Cortex of kidney (tissue), 1 donor: ENCODE data around the gene GBE1.
"Not testable (repeated sequence)": the region's sequence is repeated elsewhere in the genome, so short reads cannot be mapped to it uniquely, and the experiment has no call there.

ENCODE experiments used
- DNase-seq: peaks from one replicate; lab custom pipeline; 2025; lab: John Stamatoyannopoulos, UW

The GBE1 gene

GRCh38 chr3:81760924-81761903, at the start of gene GBE1:
GBE1 (minus strand) TSS chr3:81761645; CDS start chr3:81761517, 128 bp downstream.
- DNase-seq: no peak

DNA sequence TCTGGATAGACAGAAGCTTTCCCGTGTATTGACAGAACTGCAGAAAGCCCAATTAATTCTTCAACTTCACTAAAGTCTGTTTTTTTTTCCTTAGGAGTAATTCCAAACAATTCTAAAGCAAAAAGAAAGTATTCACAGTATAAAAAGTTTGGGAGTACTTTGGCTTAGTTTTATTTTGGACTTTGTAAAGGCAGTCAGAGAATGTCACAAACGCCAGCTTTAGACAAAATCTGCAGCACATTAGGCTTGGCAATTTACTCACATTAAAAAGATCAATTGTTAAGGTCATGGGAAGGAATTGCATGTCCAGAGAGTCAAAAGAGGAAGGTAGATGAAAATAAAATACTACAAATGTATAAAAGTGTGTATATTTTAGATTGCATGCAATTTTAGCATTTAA, 47.5 kb upstream of the GBE1 start:
- DNase-seq: no peak

DNA sequence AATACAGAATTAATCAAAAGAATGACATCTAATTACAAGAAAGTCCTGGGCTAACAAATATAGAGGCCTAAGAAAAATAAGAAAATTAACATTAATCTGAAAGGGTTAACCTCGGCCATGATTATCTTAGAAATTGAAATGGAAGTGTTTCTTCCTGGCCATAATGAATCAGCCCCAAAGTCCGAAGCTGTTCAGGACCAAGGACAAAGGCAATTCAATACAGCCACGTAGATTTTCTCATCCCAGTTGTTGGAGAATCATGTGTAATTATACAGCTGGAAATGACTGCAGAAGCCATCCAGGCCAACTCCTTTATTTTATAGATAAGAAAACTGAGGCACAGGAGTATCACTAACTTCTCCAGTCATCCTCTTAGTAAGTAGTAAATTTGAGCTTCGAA, 38.0 kb upstream of the GBE1 start:
- no peak for DNase-seq

DNA sequence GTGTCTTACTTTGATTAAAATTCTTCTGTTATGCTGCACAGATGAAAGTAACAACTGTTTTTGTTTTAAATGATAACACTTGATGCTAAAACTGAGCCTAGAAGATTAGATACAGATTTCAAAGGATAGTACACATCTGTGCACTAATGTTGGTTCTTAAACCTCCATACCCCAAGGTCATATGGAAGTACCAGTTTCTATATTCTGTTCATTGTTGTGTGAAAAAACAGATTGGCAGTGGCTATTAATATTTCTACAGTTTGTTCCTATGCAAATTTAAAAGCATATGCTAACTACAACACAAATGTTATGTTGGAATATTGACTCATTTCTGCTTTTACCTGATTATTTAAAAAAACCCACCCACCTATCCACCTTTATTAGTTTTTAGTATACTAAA, 32.0 kb upstream of the GBE1 start:
- no peak for DNase-seq

DNA sequence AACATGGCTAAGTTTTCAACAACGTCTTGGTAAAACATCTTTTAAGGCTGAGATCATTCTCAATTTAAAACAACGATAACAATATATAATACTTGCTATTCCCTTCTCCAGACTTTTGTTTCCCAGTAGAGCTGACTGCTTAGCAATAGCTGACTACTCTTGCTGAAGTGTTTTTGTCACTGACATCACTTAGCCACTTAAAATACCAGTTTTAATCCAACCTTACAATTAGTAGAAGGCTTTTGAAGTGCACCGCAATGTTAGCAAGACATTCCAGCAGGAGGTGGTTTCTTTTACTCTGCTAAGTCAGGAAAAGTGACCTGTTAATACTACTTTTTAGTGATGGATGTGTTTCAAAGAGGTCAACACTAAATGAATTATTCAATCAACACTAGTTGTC, 28.7 kb upstream of the GBE1 start:
- DNase-seq: no peak

GRCh38 chr3:81789691-81790090, 28.2 kb upstream of the GBE1 start:
- DNase-seq: no peak

DNA sequence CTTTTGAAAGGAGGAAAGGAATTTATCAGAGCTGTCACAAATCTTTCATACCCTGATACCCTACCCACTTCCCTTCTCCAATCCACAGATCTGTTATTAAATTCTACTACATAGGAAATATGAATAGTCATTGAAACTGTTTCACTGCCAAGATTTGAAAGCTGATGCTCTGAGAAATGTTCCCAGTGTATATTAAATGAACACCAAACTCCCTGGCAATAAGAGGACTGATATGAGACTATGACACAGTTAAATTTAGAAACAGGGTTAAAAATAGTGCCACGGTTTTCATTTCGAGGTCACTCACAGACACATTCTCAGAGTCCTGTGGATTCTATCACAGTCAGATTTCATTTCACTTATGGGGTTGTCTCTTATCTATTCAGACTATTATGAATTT, 27.2 kb upstream of the GBE1 start:
- DNase-seq: no peak

GRCh38 chr3:81788044-81788443, 26.6 kb upstream of the GBE1 start:
- DNase-seq: no peak

- DNase-seq: no peak
Measured at GRCh38 chr3:81782585-81782984, 21.1 kb upstream of the GBE1 start.

- no peak for DNase-seq
Measured at GRCh38 chr3:81778678-81779182, 17.3 kb upstream of the GBE1 start.

DNA sequence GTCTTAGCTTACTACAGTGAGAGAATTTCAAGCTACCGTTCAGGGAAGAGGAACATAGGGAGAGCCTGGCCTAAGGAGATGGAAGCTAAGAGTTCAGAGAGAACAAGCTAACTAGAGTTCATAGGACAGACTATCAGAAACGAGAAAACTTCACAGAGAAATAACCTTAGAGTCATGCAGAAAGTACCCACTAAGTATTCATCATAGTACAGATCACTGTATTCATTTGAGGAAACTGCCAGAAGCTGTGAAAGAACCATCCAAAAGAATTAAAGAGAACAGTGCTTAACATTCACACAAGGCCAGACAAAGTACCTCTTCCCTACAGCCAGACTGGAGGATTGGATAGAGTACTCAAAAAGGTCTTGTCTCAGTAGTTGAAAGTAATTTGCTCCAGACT, 15.2 kb upstream of the GBE1 start:
- DNase-seq: no peak

- DNase-seq: no peak
Measured at GRCh38 chr3:81770710-81771109, 9.3 kb upstream of the GBE1 start.

GRCh38 chr3:81769299-81769698, 7.9 kb upstream of the GBE1 start:
- no peak for DNase-seq

GRCh38 chr3:81767250-81767859, 5.9 kb upstream of the GBE1 start:
- not testable (repeated sequence) for DNase-seq

GRCh38 chr3:81765400-81765799, 4.0 kb upstream of the GBE1 start:
- DNase-seq: no peak

DNA sequence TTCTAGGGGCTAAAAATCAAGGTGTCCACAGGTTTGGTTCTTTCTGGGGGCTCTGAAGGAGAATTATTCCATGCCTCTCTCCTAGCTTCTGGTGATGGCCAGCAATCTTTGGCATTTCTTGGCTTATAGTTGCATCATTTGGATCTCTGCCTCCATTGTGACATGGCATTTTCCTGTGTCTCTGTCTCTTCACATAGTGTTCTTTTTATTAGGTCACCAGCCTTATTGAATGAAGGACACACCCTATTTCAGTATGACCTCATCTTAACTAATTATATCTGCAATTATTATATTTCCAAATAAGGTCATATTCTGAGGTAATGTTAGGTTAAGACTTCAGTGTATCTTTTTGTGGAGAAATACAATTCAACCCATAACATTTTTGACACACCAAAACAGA, 3.2 kb upstream of the GBE1 start:
- DNase-seq: no peak

DNA sequence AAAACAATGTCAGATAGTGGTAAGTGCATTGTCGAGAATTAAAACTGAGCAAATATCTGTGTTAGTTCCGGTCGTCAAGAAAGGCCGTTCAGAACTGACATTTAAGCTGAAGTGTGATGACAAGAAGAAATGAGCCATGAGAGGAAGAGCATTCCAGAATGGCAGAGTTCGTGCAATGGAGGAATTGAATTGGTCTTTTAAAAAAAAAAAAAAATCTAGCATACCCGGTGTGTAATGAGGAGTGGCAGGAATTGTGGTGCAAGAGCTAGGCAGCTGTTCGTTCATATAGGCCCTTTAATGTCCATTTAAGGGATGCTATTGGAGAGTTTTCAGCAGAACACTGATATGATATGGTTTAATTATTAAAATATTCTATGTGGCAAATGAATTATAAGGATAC, 2.6 kb upstream of the GBE1 start:
- no peak for DNase-seq

GRCh38 chr3:81763001-81763400, 1.6 kb upstream of the GBE1 start:
- no peak for DNase-seq

GRCh38 chr3:81761904-81762580, 597 bp upstream of the GBE1 start:
- DNase-seq: no peak

DNA sequence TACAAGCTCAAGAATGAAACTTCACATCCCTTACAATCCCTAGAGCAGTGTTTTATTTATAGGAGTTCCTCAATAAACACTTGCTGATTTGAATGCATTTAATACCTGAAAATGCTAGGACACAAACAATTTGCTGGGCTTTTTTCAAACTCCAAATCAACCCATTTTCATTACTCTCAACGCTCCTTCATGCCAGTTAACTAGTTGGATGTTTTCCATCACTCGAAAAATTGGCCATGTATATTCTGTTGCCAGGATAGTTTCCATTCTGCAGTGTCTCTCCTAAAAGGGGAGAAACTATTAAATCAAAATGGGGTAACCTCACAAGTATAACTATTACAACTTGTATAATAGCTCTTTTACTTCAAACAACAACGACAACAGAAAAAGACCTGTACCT, 1.2 kb downstream of the GBE1 start:
- no peak for DNase-seq

- not testable (repeated sequence) for DNase-seq
Measured at GRCh38 chr3:81758771-81759170, 2.7 kb downstream of the GBE1 start.

DNA sequence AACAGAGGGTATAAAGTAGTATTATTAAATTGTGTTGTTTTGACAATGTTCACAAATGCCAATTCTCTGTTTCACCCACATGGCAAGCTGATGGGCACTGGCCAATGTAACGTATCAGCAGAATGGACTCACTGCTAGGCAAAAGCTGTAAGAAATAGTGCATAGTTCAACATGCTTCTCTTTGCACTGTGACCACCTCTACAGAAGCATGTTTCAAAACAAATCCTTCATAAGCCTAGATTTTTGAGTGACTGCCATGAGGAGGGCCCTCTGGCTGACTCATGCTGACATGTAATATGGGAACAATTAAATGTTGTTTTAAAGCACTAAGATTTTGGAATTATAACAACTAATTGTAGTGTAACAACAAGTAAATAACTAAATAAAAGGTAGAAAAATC, 3.2 kb downstream of the GBE1 start:
- DNase-seq: no peak
